Lower leg skin (tissue), 4 donors: ENCODE measurements around the gene KBTBD12. TPM values are rescaled to one million over a fixed set of nuclear protein-coding genes. Genes with fewer than 3 reads are reported as not detected.

Experiments used
- DNase-seq, 2 donors: peaks; one replicate each; pipeline ENCODE4 v3.0.0-alpha.2; 2019; ENCODE audit warnings: low spot score in 2 of 2
- H3K4me3 ChIP-seq: fragments of 200-600 bp; sonication (generic); 2 replicates; pipeline ENCODE4 v1.5.1; 2017; ENCODE audit warnings: mild to moderate bottlenecking, low read depth; ENCODE audit not compliant: poor library complexity, severe bottlenecking
- POLR2A ChIP-seq, 2 donors: fragments of 450-650 bp; IDR thresholded peaks; one replicate each; pipeline ENCODE4 v1.6.1; 2016 to 2017; ENCODE audit warnings: antibody characterized with exemption in 2 of 2, mild to moderate bottlenecking in 1 of 2, moderate library complexity in 1 of 2
- WGBS, 2 donors: methylation state at CpG; one replicate each; pipeline ENCODE4 v1.1.5; 2018; 5-methylcytosine and 5-hydroxymethylcytosine counted together
- intact Hi-C: fragments of 100-400 bp; cut with DNase I; formaldehyde crosslinking; loops from one replicate; pipeline ENCODE4 v1.15.0; 2023; ENCODE audit warnings: low total_unique reads
- total RNA-seq, 4 donors: library from RNA; depleted of rRNA; stranded (reverse); fragments of >200 nt; gene quantifications; one replicate each; pipeline ENCODE4 v1.1.0, GENCODE V29; 2016
- TF ChIP-seq, protein P1 (sequence below), 3 donors: fragments of 450-650 bp; IDR thresholded peaks; one replicate each; pipeline ENCODE4 v1.5.1; 2016; ENCODE audit warnings: antibody characterized with exemption in 3 of 3, mild to moderate bottlenecking in 3 of 3, moderate library complexity in 2 of 3

KBTBD12 gene
- total RNA-seq, 4 donors from 2014 or later: 0.22 to 0.23 TPM; not detected in 2

DNA sequence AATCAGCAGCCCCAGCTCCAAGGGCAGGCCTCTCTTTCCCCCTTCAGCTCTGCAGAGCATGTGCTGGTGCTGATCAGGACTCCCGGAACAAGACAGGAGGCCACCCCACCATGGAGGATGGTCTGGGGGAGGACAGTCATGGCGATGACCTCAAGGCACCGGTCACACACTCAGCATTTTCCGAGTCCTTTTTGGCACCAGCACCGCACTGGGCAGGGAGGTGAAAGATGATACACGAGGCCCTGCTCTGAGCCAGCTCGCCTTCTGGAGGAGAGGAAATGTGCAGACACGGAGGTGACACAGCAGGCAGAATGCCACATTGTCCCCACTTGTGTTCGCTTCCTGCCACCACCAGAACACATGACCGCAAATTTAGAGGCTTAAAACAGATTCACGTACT, 75.4 kb downstream of the KBTBD12 start:
- TF ChIP-seq POLR2A (IDR thresholded peaks at IDR 0.05): no peak
- TF ChIP-seq, protein P1, sequence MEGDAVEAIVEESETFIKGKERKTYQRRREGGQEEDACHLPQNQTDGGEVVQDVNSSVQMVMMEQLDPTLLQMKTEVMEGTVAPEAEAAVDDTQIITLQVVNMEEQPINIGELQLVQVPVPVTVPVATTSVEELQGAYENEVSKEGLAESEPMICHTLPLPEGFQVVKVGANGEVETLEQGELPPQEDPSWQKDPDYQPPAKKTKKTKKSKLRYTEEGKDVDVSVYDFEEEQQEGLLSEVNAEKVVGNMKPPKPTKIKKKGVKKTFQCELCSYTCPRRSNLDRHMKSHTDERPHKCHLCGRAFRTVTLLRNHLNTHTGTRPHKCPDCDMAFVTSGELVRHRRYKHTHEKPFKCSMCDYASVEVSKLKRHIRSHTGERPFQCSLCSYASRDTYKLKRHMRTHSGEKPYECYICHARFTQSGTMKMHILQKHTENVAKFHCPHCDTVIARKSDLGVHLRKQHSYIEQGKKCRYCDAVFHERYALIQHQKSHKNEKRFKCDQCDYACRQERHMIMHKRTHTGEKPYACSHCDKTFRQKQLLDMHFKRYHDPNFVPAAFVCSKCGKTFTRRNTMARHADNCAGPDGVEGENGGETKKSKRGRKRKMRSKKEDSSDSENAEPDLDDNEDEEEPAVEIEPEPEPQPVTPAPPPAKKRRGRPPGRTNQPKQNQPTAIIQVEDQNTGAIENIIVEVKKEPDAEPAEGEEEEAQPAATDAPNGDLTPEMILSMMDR (IDR thresholded peaks at IDR 0.05): no peak
- H3K4me3 ChIP-seq: no peak overlapping the region
- no peak for DNase-seq
- intact Hi-C loops: no loop called here
- 81 to 92% methylated on average over 11 of the region's 11 CpGs for WGBS, 2 donors

DNA sequence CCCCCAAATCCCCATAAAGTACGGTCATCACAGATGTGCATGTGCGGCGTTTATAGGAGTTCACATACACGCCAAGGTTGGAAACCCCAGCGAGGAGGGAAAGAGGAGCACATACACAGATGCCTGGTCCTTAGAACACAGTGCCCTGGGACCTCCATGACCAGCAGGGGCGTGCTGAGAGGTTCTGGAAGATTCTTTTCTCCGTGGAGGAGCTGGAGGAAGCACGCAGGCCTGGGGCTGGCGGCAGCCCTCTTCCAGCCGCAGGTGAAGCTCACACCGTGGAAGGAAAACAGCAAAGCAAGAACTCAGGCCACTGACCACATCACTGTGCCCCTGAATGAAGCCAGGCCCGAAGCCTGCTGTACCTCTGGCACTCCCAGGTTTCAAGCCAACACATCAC, 76.2 kb downstream of the KBTBD12 start:
- DNase-seq: no peak
- intact Hi-C loops: no loop called here
- WGBS, 2 donors: 92% methylated on average over 12 of the region's 12 CpGs

DNA sequence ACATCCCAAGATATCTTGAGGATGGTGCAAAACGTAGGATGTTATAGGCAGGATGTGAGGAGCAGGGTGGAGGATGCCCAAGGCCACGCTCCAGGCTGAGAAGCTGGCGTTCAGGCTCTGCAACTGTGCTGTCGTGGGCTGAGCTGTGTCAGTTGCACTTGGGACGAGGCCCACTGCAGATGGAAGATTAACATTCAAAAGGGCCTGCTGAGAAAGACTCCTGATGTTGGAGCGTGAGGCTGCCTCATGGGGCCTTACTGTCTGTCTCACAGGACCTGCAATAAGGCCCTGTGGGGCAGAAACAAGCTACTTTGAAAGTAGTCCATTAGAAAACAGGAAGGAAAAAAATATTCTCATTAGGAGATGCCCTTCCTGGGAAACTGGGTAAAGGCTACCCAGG, 76.6 kb downstream of the KBTBD12 start:
- no peak for TF ChIP-seq POLR2A (IDR thresholded peaks at IDR 0.05)
- intact Hi-C loops: no loop called here
- 77 to 79% methylated on average over 6 of the region's 6 CpGs for WGBS, 2 donors
- H3K4me3 ChIP-seq: no peak overlapping the region
- DNase-seq: no peak

More for the DNA sequence above, 76.2 kb downstream of the KBTBD12 start:
- H3K4me3 ChIP-seq: no peak overlapping the region
- TF ChIP-seq POLR2A (IDR thresholded peaks at IDR 0.05): no peak
- TF ChIP-seq, protein P1 (IDR thresholded peaks at IDR 0.05): no peak

DNA sequence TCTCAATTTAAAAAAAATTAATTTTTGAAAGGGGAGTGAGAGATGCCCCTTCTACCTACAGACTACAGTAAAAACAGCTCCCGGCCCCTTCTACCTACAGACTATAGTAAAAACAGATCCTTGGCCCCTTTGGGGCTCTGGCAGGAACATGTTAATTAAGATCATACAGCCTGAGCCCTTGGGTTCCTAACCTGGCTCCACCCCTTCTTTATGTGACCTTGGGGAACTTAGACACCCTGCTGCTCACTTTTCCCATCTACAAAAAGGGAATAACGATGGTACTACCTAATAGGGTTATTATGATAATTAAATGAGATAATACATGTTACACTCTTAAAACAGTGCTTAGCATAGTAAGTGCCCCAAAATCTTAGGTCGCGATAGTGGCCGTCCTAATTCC, 77.1 kb downstream of the KBTBD12 start:
- no peak overlapping the region for H3K4me3 ChIP-seq
- 89 to 91% methylated on average over 5 of the region's 5 CpGs for WGBS, 2 donors
- no peak for DNase-seq
- TF ChIP-seq POLR2A (IDR thresholded peaks at IDR 0.05): no peak
- TF ChIP-seq, protein P1 (IDR thresholded peaks at IDR 0.05): no peak
- intact Hi-C loops: no loop called here

DNA sequence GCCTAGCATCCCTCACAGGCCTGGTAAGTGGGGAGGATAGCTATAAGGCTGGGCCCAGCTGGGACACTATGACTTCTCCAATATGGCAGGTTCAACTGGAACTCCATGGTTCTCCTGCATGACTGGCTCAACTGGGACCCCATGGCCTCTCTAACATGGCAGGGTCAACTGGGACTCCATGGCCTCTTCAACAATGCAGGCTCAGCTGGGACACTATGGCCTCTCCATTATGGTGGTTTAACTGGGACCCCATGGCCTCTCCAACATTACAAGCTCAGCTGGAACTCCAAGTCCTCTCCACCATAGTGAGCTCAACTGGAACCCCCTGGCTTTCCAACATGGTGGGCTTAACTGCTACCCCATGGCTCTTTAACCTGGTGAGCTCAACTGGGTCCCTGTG, 79.0 kb downstream of the KBTBD12 start:
- intact Hi-C loops: no loop called here
- DNase-seq: no peak
- no peak overlapping the region for H3K4me3 ChIP-seq
- TF ChIP-seq, protein P1 (IDR thresholded peaks at IDR 0.05): no peak
- no peak for TF ChIP-seq POLR2A (IDR thresholded peaks at IDR 0.05)

DNA sequence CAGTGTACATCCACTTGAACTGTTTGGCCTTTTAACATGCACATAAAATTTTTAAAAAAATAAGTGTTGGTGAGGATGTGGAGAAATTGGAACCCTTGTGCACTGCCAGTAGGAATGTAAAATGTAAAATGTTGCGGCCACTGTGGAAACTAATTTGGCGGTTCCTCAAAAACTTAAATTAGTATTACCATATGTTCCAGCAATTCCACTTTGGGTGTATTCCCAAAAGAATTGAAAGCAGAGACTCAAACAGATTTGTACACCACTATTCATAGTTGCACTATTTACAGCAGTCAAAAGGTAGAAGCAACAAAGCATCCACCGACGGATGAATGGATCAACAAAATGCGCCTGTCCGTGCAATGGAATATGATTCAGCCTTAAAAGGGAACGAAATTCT, 82.0 kb downstream of the KBTBD12 start:
- WGBS, 2 donors: 86 to 90% methylated on average over 7 of the region's 7 CpGs
- TF ChIP-seq, protein P1 (IDR thresholded peaks at IDR 0.05): no peak
- TF ChIP-seq POLR2A (IDR thresholded peaks at IDR 0.05): no peak
- intact Hi-C loops: no loop called here
- H3K4me3 ChIP-seq: no peak overlapping the region
- DNase-seq: no peak
